Adrenal gland (tissue), 12 donors: ENCODE measurements around the gene YOD1. TPM values are rescaled to one million over a fixed set of nuclear protein-coding genes. Genes with fewer than 3 reads are reported as not detected.
A peak's percentile ranks its signal among the peaks of the same experiment; 100 is the strongest.

Source experiments
- DNase-seq, 7 donors: peaks; one replicate each; pipeline ENCODE4 v3.0.0-alpha.2; 2019 to 2020
- H3K27ac ChIP-seq, 5 donors: fragments of 200-600 bp; sonication (generic) in 4 of 5; 1 replicate in 3 of 5; 2 replicates in 2 of 5; pipeline versions ENCODE4 v1.5.1 to v1.8.0; 2016 to 2020; ENCODE audit warnings: mild to moderate bottlenecking in 1 of 5
- H3K27me3 ChIP-seq: fragments of 200-600 bp; 2 replicates; pipeline ENCODE4 v1.8.0; 2021
- H3K36me3 ChIP-seq, 2 donors: fragments of 200-600 bp; replicated peaks in 1 of 2; 1 replicate in 1 of 2; 2 replicates in 1 of 2; pipeline versions ENCODE4 v1.5.1 to v1.8.0; 2018 to 2022
- H3K4me1 ChIP-seq, 2 donors: fragments of 200-600 bp; replicated peaks in 1 of 2; 1 replicate in 1 of 2; 2 replicates in 1 of 2; pipeline versions ENCODE4 v1.5.1 to v1.8.0; 2018 to 2021
- H3K4me3 ChIP-seq, 4 donors: fragments of 200-600 bp; sonication (generic) in 3 of 4; one replicate each; pipeline ENCODE4 v1.5.1; 2016 to 2018
- H3K9me3 ChIP-seq, 3 donors: fragments of 200-600 bp; sonication (generic) in 1 of 3; replicated peaks in 1 of 3; 1 replicate in 2 of 3; 2 replicates in 1 of 3; pipeline versions ENCODE4 v1.5.1 to v1.8.0; 2016 to 2021
- CTCF ChIP-seq, 6 experiments: fragments of 450-650 bp in 4 of 6; fragments of 200-600 bp in 2 of 6; sonication (generic) in 1 of 6; IDR thresholded peaks; 1 replicate in 5 of 6; 2 replicates in 1 of 6; pipeline versions ENCODE4 v1.5.1 to v1.8.0; 2016 to 2021; ENCODE audit warnings: antibody characterized with exemption in 6 of 6, mild to moderate bottlenecking in 2 of 6, moderate library complexity in 1 of 6
- POLR2A ChIP-seq, 2 donors: fragments of 450-650 bp; IDR thresholded peaks; one replicate each; pipeline ENCODE4 v1.6.1; 2017; ENCODE audit warnings: antibody characterized with exemption in 2 of 2, mild to moderate bottlenecking in 2 of 2, moderate library complexity in 1 of 2
- WGBS, 4 donors: extraction: QIAGEN DNeasy Blood & Tissue Kit in 2 of 4; methylation state at CpG; one replicate each; pipeline versions ENCODE4 v1.1.5 to v1.1.7; 2013 to 2017; 5-methylcytosine and 5-hydroxymethylcytosine counted together
- intact Hi-C, 2 donors: fragments of 100-400 bp; cut with DNase I; formaldehyde crosslinking; loops; one replicate each; pipeline versions ENCODE4 v1.14.1 to v1.15.0; 2022 to 2023
- polyA plus RNA-seq, 3 donors: library from polyadenylated mRNA; stranded (reverse); fragments of 200-250 nt in 2 of 3; fragments of 350-450 nt in 1 of 3; fragmentation: Illumina TruSeq in 1 of 3; extraction: RNeasy Lipid Tissue Mini Kit (QIAGEN cat#74804) in 1 of 3; gene quantifications; one replicate each; pipeline ENCODE4 v1.2.3, GENCODE V29; 2013 to 2014
- total RNA-seq, 9 donors: library from RNA; depleted of rRNA in 4 of 9; stranded (reverse); fragments of >200 nt in 4 of 9; fragments of 120-200 nt in 1 of 9; fragmentation: NEBNext Ultra II Directional in 1 of 9; extraction: Animal tissue kit (Norgen Biotek cat#: 25700) in 1 of 9; gene quantifications; one replicate each; pipeline versions ENCODE4 v1.1.0 to v1.2.4, GENCODE V29; 2013 to 2023
- donor health status: healthy with polysubstance abuse.
- donor health status: Bipolar disorder and iron deficiency.
- donor health status: DM: yes; HTN: yes; CAD: no.
- donor health status: DM: no; HTN: no; CAD: no.
- donor health status: DM: no; HTN: no; CAD: no.
- donor health status: DM: yes; HTN: yes; CAD: no.

Gene YOD1
- total and polyA plus RNA-seq, 12 donors = 2.5 to 22.1 (median 8.6) TPM

- 81 to 95% (median 91%) methylated on average over 4 of the region's 4 CpGs for WGBS, 4 donors
Observed at GRCh38 chr1:207035877-207036551, 15.0 kb downstream of the YOD1 start.

DNA sequence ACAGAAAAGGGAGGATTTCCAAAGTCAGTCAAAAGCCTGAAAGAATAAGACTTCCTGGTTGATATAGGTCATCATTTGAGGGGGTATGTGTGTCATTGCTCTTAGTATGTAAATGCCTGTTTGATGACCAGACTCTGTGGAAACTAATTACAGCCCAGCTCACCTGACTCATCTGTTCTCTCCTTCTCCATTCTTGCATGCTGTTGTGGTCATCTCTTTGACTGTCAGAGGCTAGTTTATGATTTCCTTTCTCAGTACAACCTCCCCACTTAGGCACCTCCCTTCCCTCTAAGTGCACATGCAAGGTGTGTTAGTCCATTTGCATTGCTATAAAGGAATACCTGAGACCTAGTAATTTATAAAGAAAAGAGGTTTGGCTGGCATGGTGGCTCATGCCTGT, 16.0 kb downstream of the YOD1 start:
- Histone ChIP-seq H3K36me3 (no peaks in the 10 kb centered on the region), H3K27me3 (no peaks in the 10 kb centered on the region), H3K9me3 (no peaks in the 10 kb centered on the region), H3K27ac (no peak overlapping the region), H3K4me3 (no peak overlapping the region), H3K4me1 (peaks cover 11 to 16% of the 10 kb centered on the region in 2 donors)
- TF ChIP-seq POLR2A (IDR thresholded peaks at IDR 0.05) (no peak), CTCF (IDR thresholded peaks at IDR 0.05) (no peak)
- intact Hi-C loops = no loop called here
- DNase-seq = no peak

More at GRCh38 chr1:207035877-207036551, 15.0 kb downstream of the YOD1 start:
- Histone ChIP-seq H3K4me3 (no peak overlapping the region), H3K36me3 (no peaks in the 10 kb centered on the region), H3K27me3 (no peaks in the 10 kb centered on the region), H3K27ac (no peak overlapping the region), H3K4me1 (peaks cover 13 to 20% of the 10 kb centered on the region in 2 donors), H3K9me3 (no peaks in the 10 kb centered on the region)
- intact Hi-C loops = no loop called here
- DNase-seq = no peak
- TF ChIP-seq CTCF (IDR thresholded peaks at IDR 0.05) (no peak), POLR2A (IDR thresholded peaks at IDR 0.05) (no peak)

- Histone ChIP-seq H3K9me3 (no peaks in the 10 kb centered on the region), H3K36me3 (no peaks in the 10 kb centered on the region), H3K27me3 (no peaks in the 10 kb centered on the region), H3K4me1 (peaks cover 7 to 8% of the 10 kb centered on the region in 2 donors), H3K4me3 (no peak overlapping the region), H3K27ac (peak overlapping the region in 2 of 5 donors; percentile 18 to 48)
- TF ChIP-seq CTCF (IDR thresholded peaks at IDR 0.05) = no peak
- TF ChIP-seq POLR2A (IDR thresholded peaks at IDR 0.05) = no peak
- no peak for DNase-seq
- intact Hi-C loops = no loop called here
- 50 to 80% (median 71%) methylated on average over 1 of the region's 1 CpG for WGBS, 4 donors
Observed at GRCh38 chr1:207034208-207034607, 16.8 kb downstream of the YOD1 start.

DNA sequence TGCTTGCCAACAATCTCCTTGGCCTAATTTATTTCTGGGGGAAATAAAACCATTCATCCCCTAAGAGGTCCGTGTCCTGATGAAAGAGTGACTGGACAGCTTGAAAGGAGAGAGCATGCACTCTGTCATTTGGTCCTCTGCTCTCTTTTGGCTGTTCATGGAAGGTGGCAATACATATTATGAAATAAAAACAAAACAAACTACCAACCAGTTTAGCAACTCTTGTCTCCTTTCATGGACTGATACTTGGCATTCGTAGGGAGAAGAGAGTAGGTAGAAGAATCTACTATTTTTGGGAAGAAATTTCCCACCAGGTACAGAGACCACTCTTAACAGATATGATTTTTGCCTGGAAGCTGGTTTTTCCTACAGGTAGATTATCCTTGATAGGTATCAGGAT, 17.7 kb downstream of the YOD1 start:
- 48 to 64% (median 61%) methylated on average over 2 of the region's 2 CpGs for WGBS, 4 donors
- Histone ChIP-seq H3K4me1 (peaks cover 6 to 7% of the 10 kb centered on the region in 2 donors), H3K27me3 (no peaks in the 10 kb centered on the region), H3K27ac (peak overlapping the region in 1 of 5 donors; percentile 7), H3K9me3 (no peaks in the 10 kb centered on the region), H3K4me3 (no peak overlapping the region), H3K36me3 (no peaks in the 10 kb centered on the region)
- intact Hi-C loops = no loop called here
- no peak for DNase-seq
- TF ChIP-seq POLR2A (IDR thresholded peaks at IDR 0.05) (no peak), CTCF (IDR thresholded peaks at IDR 0.05) (no peak)
